ENCODE measurements around the gene FAM168A.

The FAM168A gene

DNA sequence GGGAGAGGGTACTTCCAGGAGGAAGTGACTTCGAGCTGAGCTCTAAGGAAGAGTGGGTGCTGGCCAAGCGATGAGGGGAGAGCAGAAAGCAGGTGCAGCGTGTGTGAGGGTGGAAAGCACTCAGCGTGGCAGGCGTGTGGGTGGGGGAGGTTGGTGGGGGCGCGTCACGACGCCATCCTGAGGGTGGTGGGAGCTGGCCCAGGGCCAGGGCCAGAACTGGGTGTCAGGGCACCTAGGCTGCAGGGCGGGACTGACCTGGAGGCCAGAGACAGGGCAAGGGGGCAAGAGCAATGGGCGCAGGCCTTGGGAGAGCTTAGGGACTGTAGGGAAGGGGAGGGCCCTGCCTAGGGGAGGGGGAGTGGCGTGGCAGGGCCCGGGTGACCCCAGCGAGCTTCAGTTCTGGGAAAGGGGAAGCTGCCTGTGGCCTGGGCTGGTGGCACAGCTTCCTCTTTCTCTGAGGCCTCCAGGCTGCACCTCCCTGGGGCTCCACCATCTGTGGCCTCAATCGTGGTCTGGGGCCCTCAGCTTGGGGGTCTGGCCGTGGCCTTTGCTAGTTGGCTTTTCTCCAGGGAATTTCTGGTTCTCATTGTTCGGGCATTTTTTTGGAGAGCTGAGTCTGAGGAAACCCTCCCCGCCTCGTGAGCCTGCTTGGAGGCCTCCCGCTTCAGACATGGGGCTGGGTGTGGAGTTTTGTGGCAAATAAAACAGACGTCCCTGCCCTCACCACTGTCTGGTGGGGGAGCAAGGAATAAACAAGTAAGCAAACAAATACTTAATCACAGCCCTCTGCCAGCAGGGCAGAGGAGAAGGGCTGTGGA, 212.8 kb downstream of the FAM168A start:
- H3K4me3 ChIP-seq, result no peak overlapping the region
- peak overlapping the region in 20 of 21 experiments; percentile 4 to 88 (median 76) for H3K27ac ChIP-seq

DNA sequence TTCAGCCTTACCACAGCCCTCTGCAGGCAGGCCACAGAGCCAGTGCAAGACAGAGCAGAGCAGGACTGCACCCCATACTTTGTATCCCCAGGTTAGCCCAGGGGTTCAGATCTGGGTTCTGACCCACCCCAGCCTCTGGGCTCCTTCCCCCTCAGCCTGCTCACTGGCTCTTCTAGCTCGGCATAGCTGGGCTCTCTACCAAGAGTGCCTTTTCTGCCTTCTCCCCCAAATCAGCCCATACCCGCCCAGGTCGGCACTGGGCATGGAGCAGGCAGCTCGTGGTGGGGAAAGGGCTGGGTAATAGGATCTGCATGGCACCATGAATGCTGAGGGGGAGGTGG, 213.4 kb downstream of the FAM168A start:
- Histone ChIP-seq H3K4me3 (no peak overlapping the region), H3K27ac (peak overlapping the region; percentile 4 to 88 (median 75))

DNA sequence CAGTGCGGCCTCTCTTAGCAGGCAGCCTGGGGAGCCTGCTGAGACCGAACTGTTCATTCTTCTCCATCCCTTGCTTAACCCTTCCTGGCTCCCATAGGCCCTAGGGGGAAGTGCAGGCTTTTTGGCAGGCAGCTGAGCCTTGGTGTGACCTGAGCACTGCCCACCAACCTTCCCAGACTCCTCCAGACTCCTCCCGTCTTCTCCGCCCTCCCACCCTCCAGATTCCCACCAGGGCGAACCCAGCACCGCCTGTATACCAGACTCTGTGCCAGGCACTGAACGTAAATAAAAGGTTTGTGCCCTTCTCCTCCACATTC, 213.8 kb downstream of the FAM168A start:
- H3K4me3 ChIP-seq, result no peak overlapping the region
- H3K27ac ChIP-seq, result peak overlapping the region in 17 of 21 experiments; percentile 4 to 88 (median 77)

DNA sequence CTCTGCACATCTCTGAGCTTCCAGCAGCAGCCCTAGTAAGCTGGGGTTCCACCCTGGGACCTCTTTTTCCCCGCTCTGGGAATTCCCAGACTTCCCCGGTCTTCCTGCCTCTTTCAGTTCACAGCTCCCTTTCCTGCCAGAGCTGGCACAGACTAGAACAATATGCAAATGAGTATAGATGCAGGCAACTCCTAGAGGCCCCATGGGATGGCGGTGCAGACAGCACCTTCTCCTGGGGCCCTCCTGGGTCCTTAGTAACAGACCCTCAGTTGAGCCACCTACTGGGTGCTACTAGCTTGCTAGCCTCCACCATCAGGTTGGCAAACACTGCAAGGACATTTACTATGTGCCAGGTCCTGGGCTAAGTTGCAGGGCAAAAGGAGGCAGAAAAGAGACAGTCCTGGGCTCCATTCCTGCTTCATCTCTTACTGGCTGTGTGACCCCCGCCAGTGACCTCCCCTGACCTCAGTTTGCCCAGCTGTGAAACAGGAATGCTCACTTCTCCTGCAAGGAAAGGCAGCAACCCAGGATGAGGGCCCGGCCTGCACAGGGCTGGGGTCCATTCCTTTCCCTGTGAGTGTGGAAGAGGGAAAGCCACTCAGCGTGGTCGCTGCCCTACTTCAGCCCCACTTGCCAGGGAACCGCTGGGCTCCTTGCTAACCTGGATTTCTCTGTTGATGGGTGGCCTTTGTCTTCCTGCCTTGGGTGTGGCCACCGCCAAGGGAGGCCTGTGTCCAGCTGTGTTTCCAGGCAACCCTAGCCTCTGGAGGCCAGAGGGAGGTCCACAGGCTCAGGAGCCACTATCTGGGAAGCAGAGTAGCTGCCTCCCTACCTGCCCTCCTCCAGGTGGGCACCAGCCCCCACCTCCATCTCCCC, 214.4 kb downstream of the FAM168A start:
- H3K27ac ChIP-seq, result peak overlapping the region in 18 of 21 experiments; percentile 10 to 88 (median 76)
- H3K4me3 ChIP-seq, result no peak overlapping the region

DNA sequence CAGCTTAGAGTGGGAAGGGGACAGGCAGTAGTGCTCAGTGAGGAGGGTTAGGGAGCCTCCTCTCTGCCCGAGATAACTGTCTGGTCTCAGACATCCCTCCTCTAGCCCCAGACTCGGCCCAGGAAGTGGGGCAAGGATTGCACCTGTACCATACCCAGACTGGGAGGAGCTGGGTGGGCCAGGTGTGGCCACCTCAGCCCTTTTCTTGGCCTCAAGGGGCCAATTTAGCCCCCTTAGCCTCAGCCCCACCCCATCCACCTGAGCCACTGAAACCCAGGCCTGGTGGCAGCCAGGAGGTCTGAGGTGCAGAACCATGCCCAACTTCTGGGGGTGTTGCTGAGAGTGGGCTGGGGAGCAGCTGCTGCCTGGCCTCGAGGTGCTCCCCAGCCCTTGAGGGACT, 215.2 kb downstream of the FAM168A start:
- Histone ChIP-seq H3K4me3 (no peak overlapping the region), H3K27ac (peak overlapping the region in 15 of 21 experiments; percentile 16 to 88 (median 56))

DNA sequence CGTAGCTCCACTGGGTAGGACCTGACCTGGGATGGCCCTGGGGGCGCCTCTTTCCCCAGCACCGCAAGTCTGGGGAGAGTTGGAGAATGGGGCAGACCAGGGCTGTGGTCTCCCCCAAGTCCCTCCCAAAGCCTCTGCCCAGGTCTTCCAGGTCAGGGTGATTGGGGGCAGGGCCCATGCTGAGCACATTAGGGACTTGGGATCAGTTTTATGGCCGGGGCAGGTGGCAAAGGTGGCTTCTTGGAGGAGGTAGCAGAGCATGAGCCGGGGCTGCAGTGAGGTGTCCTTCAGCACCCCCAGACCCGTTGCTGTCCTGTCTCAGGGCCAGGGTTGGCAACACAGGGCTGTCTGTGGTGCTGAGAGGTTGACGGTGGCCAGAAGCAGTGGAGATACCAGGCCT, 215.7 kb downstream of the FAM168A start:
- H3K27ac ChIP-seq, result peak overlapping the region in 11 of 21 experiments; percentile 9 to 88 (median 62)
- no peak overlapping the region for H3K4me3 ChIP-seq

DNA sequence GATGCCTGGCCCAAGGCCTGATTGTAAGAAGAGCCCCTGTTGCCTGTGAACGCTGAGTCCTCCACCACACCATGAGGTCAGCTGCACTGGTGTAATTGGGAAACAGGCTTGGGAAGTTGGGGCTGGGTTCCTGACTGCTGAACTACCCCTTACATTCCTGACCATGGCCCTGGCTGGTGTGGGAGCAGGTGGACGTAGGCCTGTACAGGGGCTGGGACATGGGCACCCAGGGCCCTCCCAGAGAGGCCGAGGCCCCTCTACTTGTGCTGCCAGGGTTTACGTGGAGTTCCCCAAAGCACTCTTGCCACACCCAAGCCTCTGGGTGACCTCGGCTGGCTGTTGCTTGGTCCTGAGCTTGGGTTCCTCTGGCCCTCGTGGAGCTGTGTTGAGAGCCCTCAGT, 216.3 kb downstream of the FAM168A start:
- Histone ChIP-seq H3K4me3 (no peak overlapping the region), H3K27ac (peak overlapping the region in 10 of 21 experiments; percentile 8 to 87 (median 48))

DNA sequence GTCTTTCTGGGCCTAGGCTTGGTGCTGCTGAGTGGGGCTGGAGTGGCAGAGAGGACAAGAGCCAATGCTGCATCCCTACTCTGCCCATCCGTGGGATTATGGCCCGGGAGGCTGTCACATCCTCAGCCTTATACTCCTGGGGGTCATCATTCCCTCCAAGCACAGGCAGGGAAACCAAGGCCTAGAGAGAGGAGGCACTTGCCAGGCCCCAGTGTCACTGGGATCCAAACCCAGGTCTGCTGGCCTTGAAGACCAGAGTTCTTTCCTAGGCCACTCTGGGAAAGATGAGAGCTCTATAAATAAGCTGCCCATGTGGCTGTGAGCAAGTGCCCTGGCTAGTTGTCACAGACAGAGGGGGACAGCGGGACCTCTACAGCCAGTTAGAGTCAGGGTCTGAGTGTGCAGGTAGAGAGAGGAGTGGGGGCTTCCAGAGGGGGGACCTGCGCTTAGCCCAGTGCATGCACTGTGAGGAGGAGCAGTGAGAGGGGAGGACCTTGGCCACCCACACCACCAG, 217.0 kb downstream of the FAM168A start:
- Histone ChIP-seq H3K27ac (peak overlapping the region in 8 of 21 experiments; percentile 20 to 78 (median 46)), H3K4me3 (no peak overlapping the region)

DNA sequence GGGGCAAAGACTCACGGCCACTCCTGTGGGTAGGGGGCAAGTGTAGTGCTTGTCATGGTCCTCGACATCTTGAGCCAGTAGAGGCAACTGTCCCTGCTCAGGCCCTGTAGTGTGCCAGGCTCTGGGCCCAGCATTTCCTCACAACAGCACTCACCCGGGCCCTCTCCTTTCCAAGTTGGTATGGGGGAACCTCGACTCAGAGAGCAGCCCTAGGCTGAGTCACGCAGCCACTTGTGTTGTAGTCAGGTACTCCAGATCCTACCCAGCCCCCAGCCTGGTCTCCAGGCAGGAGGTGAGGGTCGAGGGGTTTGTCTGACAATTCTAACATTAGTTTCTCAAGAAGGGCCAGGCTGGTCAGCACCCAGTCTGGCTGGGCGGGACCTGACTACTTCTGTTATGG, 217.6 kb downstream of the FAM168A start:
- H3K4me3 ChIP-seq, result no peak overlapping the region
- peak overlapping the region in 3 of 21 experiments; percentile 22 to 78 (median 72) for H3K27ac ChIP-seq

DNA sequence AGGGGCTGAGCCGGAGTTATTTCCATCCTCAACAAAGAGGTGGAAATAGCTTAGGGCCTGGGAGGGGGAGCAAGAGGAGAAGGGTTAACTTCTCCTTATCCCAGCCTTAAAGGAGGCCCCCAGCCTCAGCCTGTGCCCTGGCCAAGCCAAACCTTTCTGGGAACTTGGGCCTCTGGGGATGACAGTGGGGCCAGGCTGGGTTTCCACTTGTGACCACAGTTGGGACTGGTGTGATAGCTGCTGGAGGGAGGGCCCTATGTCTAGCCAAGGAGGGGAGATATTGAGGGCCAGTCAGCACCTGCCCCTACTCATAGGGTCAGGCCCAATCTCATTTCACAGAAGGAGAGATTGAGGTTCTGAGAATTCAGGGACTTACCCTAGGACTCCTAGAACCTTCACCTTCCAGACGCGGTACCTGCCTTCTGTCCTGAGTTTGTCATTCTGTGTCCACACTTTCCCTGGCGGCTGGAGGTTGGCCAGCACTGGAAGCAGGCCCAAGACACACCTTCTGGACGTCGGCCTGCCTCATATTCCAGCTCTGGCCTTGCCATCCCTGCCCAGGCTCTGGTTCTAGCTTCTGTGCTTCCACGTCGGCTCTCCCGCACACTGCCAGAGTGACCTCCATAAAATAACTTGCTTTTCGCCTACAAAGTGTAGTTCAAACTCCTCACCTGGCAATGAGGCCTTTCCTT, 218.6 kb downstream of the FAM168A start:
- Histone ChIP-seq H3K4me3 (no peak overlapping the region), H3K27ac (peak overlapping the region in 5 of 21 experiments; percentile 2 to 78 (median 29))

DNA sequence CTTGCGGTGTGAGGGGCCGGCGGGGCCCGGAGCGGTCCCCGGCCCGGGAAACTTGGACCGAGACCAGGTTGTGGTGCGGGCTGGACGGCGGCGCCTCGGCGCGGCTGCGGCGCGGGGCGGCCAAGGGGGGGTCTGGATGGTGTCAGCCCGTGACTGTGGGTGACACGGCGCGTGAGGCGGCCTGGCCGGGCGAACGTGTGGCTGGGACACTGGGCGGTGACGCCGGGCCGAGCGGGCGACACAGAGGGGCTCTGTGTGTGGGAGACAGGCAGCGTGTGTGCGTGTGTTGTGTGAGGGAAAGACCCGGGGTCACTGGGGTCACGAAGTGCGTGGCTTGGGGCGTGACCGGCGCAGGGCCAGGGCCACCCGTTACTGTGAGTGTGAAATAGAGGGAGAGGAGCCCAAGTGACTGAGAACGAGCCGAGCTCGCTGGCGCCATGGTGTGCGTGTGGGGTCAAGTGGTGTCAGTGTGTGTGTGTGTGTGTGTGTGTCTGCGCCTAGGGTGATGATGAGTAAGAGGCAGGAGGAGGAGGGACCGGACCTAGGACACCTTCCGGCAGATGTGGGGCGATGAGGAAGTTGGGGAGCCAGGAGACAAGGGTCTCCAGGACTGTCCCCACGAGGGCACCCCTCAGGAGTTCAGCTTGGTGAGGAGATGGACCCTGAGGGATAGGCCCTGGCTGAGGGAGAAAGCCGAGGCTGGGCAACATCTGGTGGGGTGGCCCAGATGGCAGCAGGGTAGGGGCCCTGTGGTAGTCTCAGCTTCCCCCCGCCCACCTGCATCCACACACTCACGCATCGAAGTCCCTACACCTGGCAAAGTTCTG, 220.9 kb downstream of the FAM168A start:
- H3K4me3 ChIP-seq, result peak overlapping the region; percentile 58 to 99 (median 82)
- peak overlapping the region; percentile 49 to 95 (median 90) for H3K27ac ChIP-seq

DNA sequence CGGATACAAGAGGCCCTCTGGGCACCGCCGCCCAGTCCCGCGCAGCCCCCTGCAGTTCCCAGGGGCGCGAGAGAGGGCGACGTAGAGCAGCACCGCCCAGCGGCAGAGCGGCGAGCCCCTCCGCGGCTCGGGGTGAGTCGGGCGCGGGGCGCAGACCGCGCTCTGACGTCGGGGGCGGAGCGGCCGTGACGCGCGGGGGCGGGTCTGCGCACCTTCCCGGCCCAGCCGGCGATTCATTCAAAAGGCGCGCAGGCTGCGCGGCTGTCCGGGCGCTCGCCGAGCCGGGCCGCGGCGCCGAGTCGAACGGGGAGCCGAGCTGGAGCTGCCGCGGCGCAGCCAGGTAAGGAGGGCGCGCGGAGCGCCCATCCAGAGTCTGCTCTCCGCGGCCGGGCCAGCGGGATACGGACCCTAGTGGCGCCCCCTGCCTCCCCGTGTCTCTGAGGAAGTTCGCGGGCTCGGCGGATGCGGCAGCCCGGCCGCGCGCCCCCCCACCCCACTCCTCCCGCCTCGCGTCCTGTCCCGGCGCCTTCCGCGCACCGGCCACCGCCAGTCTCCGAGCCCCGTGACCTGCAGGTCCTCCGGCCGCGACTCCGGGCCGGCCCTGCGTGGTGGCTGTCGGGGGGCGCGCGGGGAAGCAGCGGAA, 221.6 kb downstream of the FAM168A start, which contains the start of gene RELT:
RELT (plus strand) TSS at position 240 of the 643 bp plus-strand sequence. CDS start 12,738 bp downstream, outside the sequence.
- Histone ChIP-seq H3K27ac (peak within 1 kb of the TSS; percentile 60 to 95 (median 90)), H3K4me3 (peak within 1 kb of the TSS; percentile 58 to 99 (median 82))

DNA sequence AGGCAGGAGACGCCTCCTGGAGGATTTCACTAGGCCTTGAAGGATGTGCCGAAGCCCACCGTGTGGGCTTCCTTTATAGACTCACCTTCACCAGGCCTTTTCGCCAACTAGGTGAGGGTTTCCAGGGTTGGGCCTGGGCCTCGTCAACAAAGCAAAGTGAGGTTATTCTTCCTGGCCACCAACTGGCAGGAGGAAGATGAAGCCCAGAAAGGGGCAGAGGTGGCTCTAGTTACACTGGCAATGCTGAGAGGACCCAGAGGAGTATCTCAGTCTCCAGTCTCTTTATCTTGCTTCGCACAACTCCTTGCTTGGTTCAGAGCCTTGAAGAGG, 222.1 kb downstream of the FAM168A start:
- Histone ChIP-seq H3K4me3 (peak overlapping the region in 5 of 7 experiments; percentile 58 to 92 (median 82)), H3K27ac (peak overlapping the region in 19 of 21 experiments; percentile 10 to 95 (median 87))

DNA sequence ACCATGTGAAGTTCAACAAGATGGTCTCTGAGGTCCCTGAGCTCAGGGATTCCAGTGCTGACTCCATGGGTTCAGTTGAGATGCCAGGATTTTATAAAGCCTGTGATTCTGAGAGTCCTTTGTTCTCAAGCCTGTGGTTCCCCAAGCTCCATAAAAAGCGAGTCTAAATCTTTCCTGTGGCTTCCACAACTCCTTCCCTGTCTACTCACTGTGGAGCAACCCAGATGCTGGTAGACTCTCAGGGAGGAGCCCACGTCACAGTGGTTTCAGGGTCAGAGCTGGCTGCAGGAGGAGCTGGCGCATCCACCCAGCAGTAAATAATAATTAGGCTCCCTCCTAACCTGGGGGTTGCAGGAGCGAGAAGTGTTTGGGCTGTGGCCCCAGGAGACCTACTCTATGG, 223.8 kb downstream of the FAM168A start:
- Histone ChIP-seq H3K4me3 (no peak overlapping the region), H3K27ac (peak overlapping the region in 2 of 21 experiments; percentile 1 to 7)

DNA sequence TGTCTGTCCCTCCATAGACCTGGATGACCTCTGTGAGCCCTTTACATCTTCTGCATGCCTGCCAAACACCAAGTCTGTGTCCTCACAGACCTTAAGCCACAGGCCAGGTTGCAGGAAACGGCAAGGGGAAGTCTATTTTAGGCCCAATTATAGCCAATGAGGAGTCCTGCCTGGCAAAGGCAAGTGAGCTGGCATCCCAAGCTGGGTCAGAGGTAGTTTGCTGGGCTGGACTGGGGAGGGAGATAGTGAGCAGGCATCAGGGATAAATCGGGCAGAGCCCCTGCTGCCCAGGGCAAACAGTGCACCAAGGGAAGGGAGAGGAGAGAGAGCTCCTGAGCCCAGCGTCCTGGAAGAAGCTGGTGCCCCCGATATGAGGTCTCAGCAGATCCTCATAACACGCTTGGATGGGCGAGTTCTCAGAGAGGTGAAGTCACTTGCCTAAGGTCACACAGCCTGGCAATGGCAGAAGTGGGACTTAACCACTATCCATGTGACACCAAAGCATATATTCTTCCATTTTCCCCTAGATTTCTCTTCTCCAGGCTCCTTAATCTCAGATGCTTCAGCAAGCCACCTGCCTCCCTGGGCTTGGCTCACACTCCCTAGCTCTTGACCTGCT, 225.4 kb downstream of the FAM168A start:
- H3K4me3 ChIP-seq, result no peak overlapping the region
- H3K27ac ChIP-seq, result no peak overlapping the region

DNA sequence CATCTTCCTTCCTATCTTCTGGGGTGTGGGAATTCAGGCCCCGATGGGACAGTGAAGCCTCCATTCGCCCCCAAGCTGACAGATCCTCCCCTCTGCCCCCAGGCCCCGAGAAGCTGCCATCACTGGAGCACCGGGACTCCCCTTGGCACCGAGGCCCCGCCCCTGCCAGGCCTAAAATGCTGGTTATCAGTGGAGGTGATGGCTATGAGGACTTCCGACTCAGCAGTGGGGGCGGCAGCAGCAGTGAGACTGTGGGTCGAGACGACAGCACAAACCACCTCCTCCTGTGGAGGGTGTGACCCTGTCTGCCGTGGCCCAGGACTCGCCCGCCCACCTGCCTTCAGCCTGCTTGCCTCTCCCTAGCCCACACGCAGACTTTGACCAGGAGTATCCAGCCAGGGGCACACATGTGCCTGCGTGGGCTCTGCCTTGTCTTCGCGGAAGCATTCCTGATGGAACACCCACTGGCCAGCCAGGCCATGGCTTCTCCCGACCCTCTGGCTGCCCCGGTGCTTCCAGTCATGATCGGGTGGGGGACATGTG, 230.4 kb downstream of the FAM168A start:
- Histone ChIP-seq H3K27ac (no peak overlapping the region), H3K4me3 (no peak overlapping the region)

DNA sequence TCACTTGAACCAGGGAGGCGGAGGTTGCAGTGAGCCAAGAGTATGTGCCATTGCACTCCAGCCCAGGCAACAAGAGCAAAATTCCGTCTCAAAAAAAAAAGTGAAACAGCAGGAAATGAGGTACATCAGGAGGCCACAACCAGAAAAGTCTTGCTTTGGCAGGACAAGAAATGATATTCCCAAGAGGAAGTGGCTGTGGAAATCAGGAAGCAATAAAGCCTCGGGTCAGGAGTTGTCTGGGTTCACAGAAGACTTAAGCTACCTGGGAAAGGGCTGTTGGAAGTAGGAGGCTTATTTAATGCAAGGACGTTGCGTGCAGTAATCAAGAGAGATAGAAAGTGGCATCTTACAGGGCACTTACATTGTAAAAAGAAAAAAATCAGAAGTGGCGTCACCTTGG, 231.0 kb downstream of the FAM168A start:
- no peak overlapping the region for H3K4me3 ChIP-seq

DNA sequence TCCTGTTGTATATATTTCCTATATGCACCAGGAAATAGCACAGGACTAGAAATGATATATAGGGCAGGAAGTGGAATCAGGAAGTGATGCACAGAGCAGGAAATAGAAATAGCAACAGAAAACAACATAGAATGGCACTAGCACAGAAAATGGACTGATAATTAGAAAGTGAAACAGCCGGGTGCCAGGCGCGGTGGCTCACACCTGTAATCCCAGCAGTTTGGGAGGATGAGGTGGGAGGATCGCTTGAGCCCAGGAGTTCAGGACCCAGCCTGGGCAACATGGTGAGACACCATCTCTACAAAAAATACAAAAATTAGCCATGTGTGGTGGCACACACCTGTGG, 231.7 kb downstream of the FAM168A start:
- Histone ChIP-seq H3K27ac (peak overlapping the region in 6 of 21 experiments; percentile 11 to 73 (median 40)), H3K4me3 (no peak overlapping the region)

More for the DNA sequence above, 231.0 kb downstream of the FAM168A start:
- peak overlapping the region in 3 of 21 experiments; percentile 11 to 73 (median 17) for H3K27ac ChIP-seq
